GM23338 (cell line): ENCODE data around the gene CSF1R. TPM values are rescaled to one million over a fixed set of nuclear protein-coding genes. Genes with fewer than 3 reads are reported as not detected.

Experiments used
- ATAC-seq: fragments of 200-7000 bp; cut with Tn5 transposase; 3 replicates; pipeline ENCODE4 v1.9.1; 2020
- DNase-seq: peaks from one replicate; pipeline ENCODE4 v3.0.0-alpha.2; 2015; ENCODE audit warnings: low spot score
- H2AFZ ChIP-seq: fragments of 200-600 bp; sonication (generic); 2 replicates; pipeline ENCODE4 v1.8.0; 2016; ENCODE audit warnings: antibody characterized with exemption, mild to moderate bottlenecking, moderate library complexity
- H3F3A ChIP-seq: fragments of 200-600 bp; sonication (generic); replicated peaks from 2 replicates; pipeline ENCODE4 v1.8.0; 2017; ENCODE audit warnings: antibody characterized with exemption, mixed run types, low read depth
- H3K27ac ChIP-seq: fragments of 200-600 bp; sonication (generic); 2 replicates; pipeline ENCODE4 v1.6.1; 2016; ENCODE audit warnings: low read depth
- H3K27me3 ChIP-seq: fragments of 200-600 bp; sonication (generic); 2 replicates; pipeline ENCODE4 v1.8.0; 2016; ENCODE audit warnings: mild to moderate bottlenecking, mixed run types, moderate library complexity; ENCODE audit not compliant: insufficient read depth
- H3K36me3 ChIP-seq: fragments of 200-600 bp; sonication (generic); 2 replicates; pipeline ENCODE4 v1.8.0; 2016; ENCODE audit warnings: mild to moderate bottlenecking; ENCODE audit not compliant: insufficient read depth
- H3K4me1 ChIP-seq: fragments of 200-600 bp; sonication (generic); 2 replicates; pipeline ENCODE4 v1.8.0; 2016; ENCODE audit warnings: mild to moderate bottlenecking, moderate library complexity; ENCODE audit not compliant: insufficient read depth
- H3K4me2 ChIP-seq: fragments of 200-600 bp; sonication (generic); 2 replicates; pipeline ENCODE4 v1.7.1; 2017; ENCODE audit warnings: mixed run types
- H3K4me3 ChIP-seq: fragments of 200-600 bp; sonication (generic); 2 replicates; pipeline ENCODE4 v1.6.1; 2016; ENCODE audit warnings: mixed run types
- H3K79me2 ChIP-seq: fragments of 200-600 bp; sonication (generic); replicated peaks from 2 replicates; pipeline ENCODE4 v1.8.0; 2017; ENCODE audit warnings: mild to moderate bottlenecking; ENCODE audit not compliant: insufficient read depth
- H3K9me2 ChIP-seq: fragments of 200-600 bp; sonication (generic); 2 replicates; pipeline ENCODE4 v1.8.0; 2017; ENCODE audit not compliant: insufficient read depth
- H4K20me1 ChIP-seq: fragments of 200-600 bp; sonication (generic); replicated peaks from 2 replicates; pipeline ENCODE4 v1.8.0; 2017; ENCODE audit warnings: mild to moderate bottlenecking; ENCODE audit not compliant: insufficient read depth
- H3K27ac Mint-ChIP-seq: 2 replicates; pipeline ENCODE4 v1.8.0; 2020; ENCODE audit warnings: inconsistent platforms, mild to moderate bottlenecking, moderate library complexity, mixed read lengths
- H3K27me3 Mint-ChIP-seq: 3 replicates; pipeline ENCODE4 v1.8.0; 2022; ENCODE audit warnings: low read depth, mild to moderate bottlenecking, moderate library complexity, mixed read lengths, inconsistent platforms; ENCODE audit not compliant: insufficient read depth, poor library complexity
- H3K36me3 Mint-ChIP-seq: 3 replicates; pipeline ENCODE4 v1.8.0; 2021; ENCODE audit warnings: low read depth, mild to moderate bottlenecking, inconsistent platforms, moderate library complexity, mixed read lengths
- H3K4me1 Mint-ChIP-seq: 3 replicates; pipeline ENCODE4 v1.8.0; 2020; ENCODE audit warnings: mild to moderate bottlenecking, inconsistent platforms, mixed read lengths
- H3K4me3 Mint-ChIP-seq: 3 replicates; pipeline ENCODE4 v1.8.0; 2021; ENCODE audit warnings: moderate library complexity, mild to moderate bottlenecking, inconsistent platforms, mixed read lengths
- H3K9me3 Mint-ChIP-seq: 3 replicates; pipeline ENCODE4 v1.8.0; 2020; ENCODE audit warnings: moderate library complexity, mild to moderate bottlenecking, inconsistent platforms, mixed read lengths
- CTCF ChIP-seq, 2 experiments: fragments of 200-600 bp in 1 of 2; sonication (generic) in 1 of 2; conservative IDR thresholded peaks; 2 replicates each; pipeline versions ENCODE4 v1.5.1 to v1.6.1; 2016 to 2017; ENCODE audit warnings: antibody characterized with exemption in 2 of 2, low read depth in 2 of 2, mild to moderate bottlenecking in 2 of 2, moderate library complexity in 1 of 2
- ETS1 ChIP-seq: IDR thresholded peaks from 2 replicates; pipeline ENCODE4 v1.6.1; 2016; ENCODE audit warnings: antibody characterized with exemption
- EZH2 ChIP-seq: fragments of 200-600 bp; sonication (generic); IDR thresholded peaks from one replicate; pipeline ENCODE4 v1.8.0; 2017; ENCODE audit warnings: antibody characterized with exemption, mild to moderate bottlenecking, low read depth; ENCODE audit not compliant: unreplicated experiment
- EZH2phosphoT487 ChIP-seq: fragments of 200-600 bp; sonication (generic); IDR thresholded peaks from one replicate; pipeline ENCODE4 v1.8.1; 2018; ENCODE audit warnings: antibody characterized with exemption; ENCODE audit not compliant: unreplicated experiment
- NANOG ChIP-seq: IDR thresholded peaks from 2 replicates; pipeline ENCODE4 v1.6.1; 2016; ENCODE audit warnings: antibody characterized with exemption, borderline replicate concordance
- POLR2AphosphoS5 ChIP-seq: IDR thresholded peaks from 2 replicates; pipeline ENCODE4 v1.6.1; 2016; ENCODE audit warnings: antibody characterized with exemption, low read depth
- ZNF114 ChIP-seq: fragments of 250-450 bp; sonication (Bioruptor Pico); IDR thresholded peaks from 2 replicates; pipeline ENCODE4 v1.5.0; 2020; ENCODE audit warnings: mild to moderate bottlenecking, moderate library complexity
- ZNF331 ChIP-seq: fragments of 250-450 bp; sonication (Bioruptor Pico); IDR thresholded peaks from 2 replicates; pipeline ENCODE4 v1.5.0; 2020; ENCODE audit warnings: low read depth, mild to moderate bottlenecking, moderate library complexity
- ZNF462 ChIP-seq: fragments of 250-450 bp; sonication (Bioruptor Pico); IDR thresholded peaks from 2 replicates; pipeline ENCODE4 v1.5.0; 2020; ENCODE audit warnings: mild to moderate bottlenecking, moderate library complexity
- polyA plus RNA-seq: library from polyadenylated mRNA; unstranded; fragments of >200 nt; fragmentation: Nextera tagmentation; extraction: Ambion mirVana; gene quantifications from 2 replicates; pipeline ENCODE4 v1.2.1, GENCODE V29; 2016
- total RNA-seq: library from RNA; depleted of rRNA; stranded (reverse); fragments of >200 nt; shearing (Covaris generic); gene quantifications from 2 replicates; pipeline ENCODE4 v1.2.3, GENCODE V29; 2014

Gene CSF1R
- total and polyA plus RNA-seq, 2 experiments from 2014 or later = 0.21 TPM; not detected in 1

- H3K27ac ChIP-seq = no peak overlapping the region
- H3K4me1 ChIP-seq = no peaks in the 10 kb centered on the region
- ATAC-seq (no peak), DNase-seq (no peak)
- no peaks in the 10 kb centered on the region for H3K9me3 Mint-ChIP-seq
- H3K36me3 Mint-ChIP-seq = peaks cover 54% of the 10 kb centered on the region
- H3K27me3 ChIP-seq = no peaks in the 10 kb centered on the region
- H4K20me1 ChIP-seq = no peaks in the 10 kb centered on the region; the same call in none of the 2 replicates
- no peak overlapping the region for H2AFZ ChIP-seq
- no peaks in the 10 kb centered on the region for H3K4me1 Mint-ChIP-seq
- no peak for TF ChIP-seq ZNF331
- no peak for TF ChIP-seq ETS1
- TF ChIP-seq EZH2 = no peak
- no peak for TF ChIP-seq ZNF114 (CRISPR knock-in tag)
- TF ChIP-seq EZH2phosphoT487 = no peak
- TF ChIP-seq POLR2AphosphoS5 = no peak
- TF ChIP-seq ZNF462 = no peak
- TF ChIP-seq NANOG = no peak
- TF ChIP-seq CTCF (conservative IDR thresholded peaks at IDR 0.05; ENCODE audit: low read depth in 2 of 2) = no peak
- peaks cover 45% of the 10 kb centered on the region for H3K36me3 ChIP-seq
- H3K27me3 Mint-ChIP-seq = no peaks in the 10 kb centered on the region
- no peak overlapping the region for H3K4me2 ChIP-seq
- H3K27ac Mint-ChIP-seq = no peak overlapping the region
- no peaks in the 10 kb centered on the region for H3K79me2 ChIP-seq
- no peaks in the 10 kb centered on the region for H3F3A ChIP-seq
- H3K9me2 ChIP-seq = no peaks in the 10 kb centered on the region
- H3K4me3 Mint-ChIP-seq = no peak overlapping the region
- H3K4me3 ChIP-seq = no peak overlapping the region
Observed at GRCh38 chr5:150038547-150038946, 47.8 kb downstream of the CSF1R start.
